HEK293 (cell line): ENCODE results near the gene PLCL1.

Experiments
- CTCF ChIA-PET: fragments of 350-600 bp; formaldehyde crosslinking; extraction: SDS; loops from one replicate; lab custom pipeline; 2021; ENCODE audit warnings: antibody characterized with exemption; lab: Yijun Ruan, JAX
- POLR2A ChIA-PET: fragments of 300-600 bp; formaldehyde crosslinking; extraction: SDS; loops from one replicate; lab custom pipeline; 2020; ENCODE audit warnings: antibody characterized with exemption, inconsistent platforms; lab: Yijun Ruan, JAX
- H3K27ac ChIP-seq: fragments of 200-500 bp; sonication (Bioruptor generic); 2 replicates; pipeline ENCODE4 v1.5.1; 2014; ENCODE audit warnings: low read depth, low read length, control low read depth, inconsistent platforms; ENCODE audit errors: extremely low read depth
- H3K36me3 ChIP-seq, 2 experiments: fragments of 200-500 bp in 1 of 2; sonication (Bioruptor generic) in 1 of 2; 1 replicate in 1 of 2; 2 replicates in 1 of 2; pipeline ENCODE4 v1.5.1; 2014 to 2017; ENCODE audit warnings: inconsistent platforms in 2 of 2, low read length in 2 of 2; ENCODE audit not compliant: control insufficient read depth in 2 of 2, insufficient read depth in 1 of 2
- H3K4me1 ChIP-seq: fragments of 200-500 bp; sonication (Bioruptor generic); 2 replicates; pipeline ENCODE4 v1.5.1; 2014; ENCODE audit warnings: mild to moderate bottlenecking, low read length, inconsistent platforms; ENCODE audit not compliant: control insufficient read depth, insufficient read depth
- H3K4me3 ChIP-seq: 2 replicates; pipeline ENCODE4 v1.5.1; 2011; ENCODE audit warnings: low read depth, mild to moderate bottlenecking, control low read depth, low read length, moderate library complexity
- H3K9me3 ChIP-seq: fragments of 200-500 bp; sonication (Bioruptor generic); 2 replicates; pipeline ENCODE4 v1.5.1; 2014; ENCODE audit warnings: low read depth, low read length, inconsistent platforms; ENCODE audit not compliant: control insufficient read depth, insufficient read depth
- FEZF1 ChIP-seq: fragments of 450-650 bp; formaldehyde crosslinking; IDR thresholded peaks from 2 replicates; pipeline ENCODE4 v1.5.1; 2016; ENCODE audit warnings: missing biosample characterization, missing genetic modification characterization
- GLI4 ChIP-seq: fragments of 450-650 bp; formaldehyde crosslinking; IDR thresholded peaks from 2 replicates; pipeline ENCODE4 v1.5.1; 2016; ENCODE audit warnings: missing biosample characterization, missing genetic modification characterization
- HIC1 ChIP-seq: fragments of 450-650 bp; formaldehyde crosslinking; IDR thresholded peaks from 2 replicates; pipeline ENCODE4 v1.5.1; 2016; ENCODE audit warnings: missing biosample characterization, missing genetic modification characterization
- KLF1 ChIP-seq: fragments of 450-650 bp; formaldehyde crosslinking; IDR thresholded peaks from 2 replicates; pipeline ENCODE4 v1.5.1; 2016; ENCODE audit warnings: missing biosample characterization, missing genetic modification characterization
- OSR2 ChIP-seq: fragments of 450-650 bp; formaldehyde crosslinking; IDR thresholded peaks from 2 replicates; pipeline ENCODE4 v1.5.1; 2016; ENCODE audit warnings: missing biosample characterization, missing genetic modification characterization
- SETDB1 ChIP-seq: IDR thresholded peaks from one replicate; pipeline ENCODE4 v1.6.1; 2017; ENCODE audit warnings: mild to moderate bottlenecking, low read length, moderate library complexity, mixed read lengths; ENCODE audit not compliant: insufficient read length
- TSHZ1 ChIP-seq: fragments of 450-650 bp; formaldehyde crosslinking; IDR thresholded peaks from 2 replicates; pipeline ENCODE4 v1.5.1; 2016; ENCODE audit warnings: missing biosample characterization, missing genetic modification characterization, borderline replicate concordance
- ZBTB11 ChIP-seq: fragments of 450-650 bp; formaldehyde crosslinking; conservative IDR thresholded peaks from 2 replicates; pipeline ENCODE4 v1.5.1; 2016; ENCODE audit warnings: low read depth, missing biosample characterization, missing genetic modification characterization
- ZBTB17 ChIP-seq: fragments of 450-650 bp; formaldehyde crosslinking; IDR thresholded peaks from 2 replicates; pipeline ENCODE4 v1.5.1; 2016; ENCODE audit warnings: missing biosample characterization, missing genetic modification characterization
- ZBTB6 ChIP-seq: fragments of 450-650 bp; formaldehyde crosslinking; IDR thresholded peaks from 2 replicates; pipeline ENCODE4 v1.5.1; 2017; ENCODE audit warnings: missing biosample characterization, missing genetic modification characterization
- ZNF335 ChIP-seq: fragments of 450-650 bp; formaldehyde crosslinking; conservative IDR thresholded peaks from 2 replicates; pipeline ENCODE4 v1.5.1; 2016; ENCODE audit warnings: missing biosample characterization, missing genetic modification characterization
- ZNF362 ChIP-seq: fragments of 450-650 bp; formaldehyde crosslinking; IDR thresholded peaks from 2 replicates; pipeline ENCODE4 v1.5.1; 2016; ENCODE audit warnings: missing biosample characterization, missing genetic modification characterization
- ZNF530 ChIP-seq: fragments of 450-650 bp; formaldehyde crosslinking; IDR thresholded peaks from 2 replicates; pipeline ENCODE4 v1.5.1; 2016; ENCODE audit warnings: low read depth, missing biosample characterization, missing genetic modification characterization
- ZNF555 ChIP-seq: fragments of 450-650 bp; formaldehyde crosslinking; conservative IDR thresholded peaks from 2 replicates; pipeline ENCODE4 v1.5.1; 2017; ENCODE audit warnings: missing biosample characterization, mild to moderate bottlenecking, missing genetic modification characterization, inconsistent platforms
- ZNF658 ChIP-seq: fragments of 450-650 bp; formaldehyde crosslinking; IDR thresholded peaks from 2 replicates; pipeline ENCODE4; 2016; ENCODE audit warnings: missing biosample characterization, missing genetic modification characterization
- ZNF660 ChIP-seq: fragments of 450-650 bp; IDR thresholded peaks from 2 replicates; pipeline ENCODE4 v1.5.1; 2018; ENCODE audit warnings: missing biosample characterization, mild to moderate bottlenecking, missing genetic modification characterization
- ZNF670 ChIP-seq: fragments of 450-650 bp; formaldehyde crosslinking; IDR thresholded peaks from 2 replicates; pipeline ENCODE4 v1.5.1; 2016; ENCODE audit warnings: missing biosample characterization, missing genetic modification characterization, low read depth
- ZNF704 ChIP-seq: fragments of 450-650 bp; formaldehyde crosslinking; IDR thresholded peaks from 2 replicates; pipeline ENCODE4 v1.5.1; 2016; ENCODE audit warnings: missing biosample characterization, missing genetic modification characterization

The PLCL1 gene

GRCh38 chr2:197964720-197965119 is 160.3 kb downstream of the PLCL1 start:
- POLR2A ChIA-PET = no interaction called here

GRCh38 chr2:197965756-197966155 is 161.4 kb downstream of the PLCL1 start:
- H3K36me3 ChIP-seq = no peaks in the 10 kb centered on the region
- POLR2A ChIA-PET = no interaction called here
- no peaks in the 10 kb centered on the region for H3K4me1 ChIP-seq
- CTCF ChIA-PET = interaction anchor here (0.7 kb wide), 1 partner anchor 48 kb away, joined by 3 read pairs; no protein-coding TSS in a partner anchor
- H3K27ac ChIP-seq = no peak overlapping the region
- H3K9me3 ChIP-seq = no peaks in the 10 kb centered on the region
- H3K4me3 ChIP-seq = no peak overlapping the region
- TF ChIP-seq ZNF670 (tag by site-specific recombination) (no peak), ZNF335 (no peak)

More at GRCh38 chr2:197964720-197965119, 160.3 kb downstream of the PLCL1 start:
- Histone ChIP-seq H3K36me3 (no peaks in the 10 kb centered on the region), H3K4me1 (no peaks in the 10 kb centered on the region), H3K9me3 (no peaks in the 10 kb centered on the region), H3K27ac (no peak overlapping the region), H3K4me3 (no peak overlapping the region)
- no peak for TF ChIP-seq OSR2 (tag by site-specific recombination)
- no peak for TF ChIP-seq FEZF1
- peak; percentile 40 for TF ChIP-seq SETDB1
- no peak for TF ChIP-seq ZNF555 (tag by site-specific recombination)
- no peak for TF ChIP-seq TSHZ1 (tag by site-specific recombination)
- no peak for TF ChIP-seq ZNF530
- no peak for TF ChIP-seq GLI4 (tag by site-specific recombination)
- CTCF ChIA-PET = interaction anchor here (0.7 kb wide), 1 partner anchor 83 kb away, joined by 4 read pairs; no protein-coding TSS in a partner anchor

- CTCF ChIA-PET = no interaction called here
- H3K9me3 ChIP-seq = no peaks in the 10 kb centered on the region
- no peak overlapping the region for H3K27ac ChIP-seq
- H3K36me3 ChIP-seq = no peaks in the 10 kb centered on the region
- H3K4me3 ChIP-seq = no peak overlapping the region
- POLR2A ChIA-PET = no interaction called here
- no peaks in the 10 kb centered on the region for H3K4me1 ChIP-seq
- no peak for TF ChIP-seq HIC1 (tag by site-specific recombination)
- no peak for TF ChIP-seq ZBTB11
- TF ChIP-seq ZNF704 (tag by site-specific recombination) = no peak
- peak; percentile 9 for TF ChIP-seq SETDB1
- TF ChIP-seq ZBTB6 (tag by site-specific recombination) = no peak
- TF ChIP-seq ZNF362 (tag by site-specific recombination) = no peak
- no peak for TF ChIP-seq ZNF658 (tag by site-specific recombination)
- TF ChIP-seq ZBTB17 = no peak
- TF ChIP-seq ZNF660 (tag by site-specific recombination) = 0 out of 2 replicates have a peak, but pooled peaks have one; percentile 35
- TF ChIP-seq KLF1 (tag by site-specific recombination) = no peak
Measured at GRCh38 chr2:197969391-197969893, 165.0 kb downstream of the PLCL1 start.
